Activated T-helper 9 cell treated with anti-CD3 and anti-CD28 coated beads, Interleukin-2, amount 50 U/mL, for 16 hours (primary cell): ENCODE measurements around the gene MLLT10.

Source experiments
- DNase-seq: peaks from one replicate; pipeline ENCODE4 v3.0.0-alpha.2; 2020; ENCODE audit warnings: low read depth

Gene MLLT10

GRCh38 chr10:21533467-21534279 lies at the start of gene MLLT10:
MLLT10 (plus strand) TSS chr10:21534232; CDS start chr10:21534645, 413 bp downstream.
- DNase-seq = peak; percentile 89

DNA sequence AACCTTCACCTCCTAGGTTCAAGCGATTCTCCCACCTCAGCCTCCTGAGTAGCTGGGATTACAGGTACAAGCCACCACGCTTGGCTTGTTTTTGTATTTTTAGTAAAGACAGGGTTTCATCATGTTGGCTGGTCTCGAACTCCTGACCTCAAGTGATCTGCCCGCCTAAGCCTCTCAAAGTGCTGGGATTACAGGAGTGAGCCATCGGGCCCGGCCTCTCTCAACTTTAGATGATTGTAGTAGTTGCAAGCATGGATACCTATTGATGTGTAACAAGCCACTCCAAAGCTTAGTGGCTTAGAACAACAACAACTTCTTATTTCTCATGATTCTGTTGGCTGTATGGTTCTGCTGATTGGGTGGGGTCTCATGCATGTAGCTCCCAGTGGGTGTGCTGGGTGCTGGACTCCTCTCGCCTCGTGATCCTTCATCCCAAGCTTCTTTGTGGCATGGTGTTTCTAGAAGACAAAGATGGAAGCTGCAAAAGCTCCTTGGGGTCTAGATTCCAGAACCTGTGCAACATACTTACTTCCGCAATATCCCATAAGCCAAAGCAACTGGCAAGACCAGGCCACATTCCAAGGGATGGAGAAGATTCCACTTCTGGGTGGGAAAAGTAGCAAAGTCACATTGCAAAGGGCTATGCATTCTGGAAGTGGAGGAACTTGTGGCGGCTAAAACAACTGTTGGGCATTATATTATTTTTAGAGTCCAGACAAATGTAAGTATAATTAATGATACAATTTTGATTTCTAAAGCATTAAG lies 46.4 kb upstream of the MLLT10 start:
- no peak for DNase-seq

DNA sequence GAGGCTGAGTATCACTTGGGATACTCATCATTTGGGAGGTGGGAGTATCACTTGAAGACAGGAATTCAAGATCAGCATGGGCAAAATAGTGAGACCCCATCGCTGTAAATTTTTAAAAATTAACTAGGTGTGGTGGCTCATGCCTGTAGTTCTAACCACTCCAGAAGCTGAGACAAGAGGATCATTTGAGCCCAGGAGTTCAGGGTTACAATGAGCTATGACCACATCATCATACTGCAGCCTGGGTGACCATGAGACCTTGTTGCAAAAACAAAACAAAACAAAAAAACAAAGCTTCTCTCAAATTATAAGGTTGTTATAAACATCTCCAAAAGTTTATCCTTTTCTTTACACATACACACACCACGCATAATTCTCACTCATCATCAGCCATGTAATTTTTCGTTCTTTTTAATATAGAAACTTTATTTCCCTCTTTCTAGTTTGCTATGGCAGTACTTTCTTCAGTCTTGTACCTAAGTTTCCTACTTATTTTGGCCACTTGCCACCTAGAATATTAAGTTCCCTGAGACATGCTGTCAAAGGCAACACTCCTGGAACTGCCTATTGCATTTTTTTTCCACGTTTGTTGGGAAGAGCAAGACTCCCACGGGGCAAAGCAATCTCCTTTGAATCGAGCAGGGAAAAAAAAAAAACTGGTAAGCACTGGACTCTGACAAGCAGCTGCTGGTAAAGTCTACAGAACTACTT lies 45.6 kb upstream of the MLLT10 start:
- no peak for DNase-seq

- no peak for DNase-seq
These were observed 45.0 kb upstream of the MLLT10 start for GRCh38 chr10:21488957-21489446.

GRCh38 chr10:21490028-21490710 lies 43.9 kb upstream of the MLLT10 start:
- DNase-seq = no peak

- no peak for DNase-seq
These were observed 43.3 kb upstream of the MLLT10 start for GRCh38 chr10:21490711-21491105.

DNA sequence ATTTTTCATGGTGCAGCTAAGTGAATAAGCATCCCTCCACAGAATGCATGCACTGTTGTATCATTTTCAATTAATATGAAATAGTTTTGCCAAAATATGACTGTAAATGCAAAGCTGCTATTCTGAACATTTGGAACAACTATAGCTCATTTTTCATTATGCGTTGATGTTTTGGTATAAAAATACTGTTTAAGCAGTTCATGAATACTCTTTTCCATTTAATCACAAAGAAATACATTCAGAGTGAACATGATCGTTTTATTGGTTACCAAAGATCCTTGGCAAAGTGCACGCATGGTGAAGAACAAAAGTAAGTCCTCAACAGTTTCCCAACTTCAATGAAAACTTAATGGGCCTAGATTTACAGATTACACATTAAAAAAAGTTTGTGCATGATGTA lies 41.6 kb upstream of the MLLT10 start:
- DNase-seq = no peak

- DNase-seq = no peak
These were observed 40.2 kb upstream of the MLLT10 start for GRCh38 chr10:21493784-21494183.

- no peak for DNase-seq
These were observed 39.6 kb upstream of the MLLT10 start for GRCh38 chr10:21494191-21495001.

DNA sequence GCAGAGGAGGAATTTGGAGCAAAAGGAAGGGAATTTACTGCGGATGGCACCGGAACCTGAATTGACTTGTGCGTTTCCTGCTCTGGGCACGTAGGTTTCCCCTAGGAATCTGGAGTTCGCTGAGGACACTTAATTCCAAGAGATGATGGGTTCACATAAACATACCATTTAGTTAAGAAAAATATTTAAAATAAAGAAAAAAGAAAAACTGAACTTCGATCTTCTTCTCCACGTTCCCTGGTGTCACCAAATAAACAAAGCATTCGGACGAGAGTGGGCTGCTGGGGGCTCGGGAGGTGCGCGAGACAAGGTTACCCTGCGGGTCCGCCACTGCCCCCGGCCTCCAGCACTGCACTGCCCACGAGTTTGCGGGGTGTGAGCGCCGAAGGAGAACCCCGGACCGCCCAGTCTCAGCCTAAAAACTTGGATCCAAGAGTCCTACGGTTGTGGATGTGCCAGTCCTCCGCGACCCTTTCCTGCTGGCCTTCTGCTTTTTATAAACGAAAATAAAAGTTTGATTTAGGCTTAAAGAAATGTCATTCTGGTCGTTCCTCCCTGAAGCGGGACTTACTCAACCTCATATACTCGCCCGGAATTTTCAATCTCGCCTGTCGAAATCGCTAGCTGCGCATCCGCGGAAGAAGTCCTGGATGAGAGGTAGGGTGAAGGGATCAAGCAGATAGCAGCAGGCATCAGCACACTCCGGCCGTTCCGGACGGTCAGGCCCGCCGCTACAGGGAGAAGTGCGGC lies 38.9 kb upstream of the MLLT10 start:
- DNase-seq = no peak

GRCh38 chr10:21495752-21496342 lies 38.2 kb upstream of the MLLT10 start:
- peak; percentile 79 for DNase-seq

GRCh38 chr10:21496343-21497176 lies 37.5 kb upstream of the MLLT10 start:
- peak; percentile 34 for DNase-seq

DNA sequence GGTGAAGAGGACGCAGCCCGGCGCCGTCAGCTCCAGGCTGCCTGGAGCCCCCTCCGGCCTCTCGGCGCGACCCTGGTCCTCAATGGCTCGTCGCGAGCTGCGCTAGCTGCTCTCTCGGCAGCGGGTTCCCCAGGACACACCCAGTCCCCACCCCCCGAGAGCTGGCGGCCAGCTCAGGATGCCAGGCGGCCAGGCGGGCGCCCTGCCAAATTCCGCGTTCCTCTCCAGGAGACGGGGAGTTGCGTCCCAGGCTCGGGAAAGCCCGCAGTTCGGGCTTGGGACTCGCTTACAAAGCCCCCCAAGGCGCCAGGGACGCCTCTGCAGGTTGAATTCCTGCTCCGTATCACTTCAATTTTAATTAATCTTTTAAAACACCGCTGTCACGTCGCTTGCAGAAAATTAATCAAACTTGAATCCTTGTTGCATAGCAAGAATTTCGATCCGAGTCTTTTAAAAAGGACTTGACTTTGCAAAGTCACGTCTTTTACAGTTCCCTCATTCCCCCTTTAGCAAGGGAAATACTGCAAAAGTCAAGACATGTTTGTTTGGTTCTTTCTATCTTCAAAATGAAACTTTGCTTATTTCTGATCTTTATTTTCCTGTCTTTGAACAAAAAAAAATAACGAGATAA lies 36.7 kb upstream of the MLLT10 start:
- no peak for DNase-seq

DNA sequence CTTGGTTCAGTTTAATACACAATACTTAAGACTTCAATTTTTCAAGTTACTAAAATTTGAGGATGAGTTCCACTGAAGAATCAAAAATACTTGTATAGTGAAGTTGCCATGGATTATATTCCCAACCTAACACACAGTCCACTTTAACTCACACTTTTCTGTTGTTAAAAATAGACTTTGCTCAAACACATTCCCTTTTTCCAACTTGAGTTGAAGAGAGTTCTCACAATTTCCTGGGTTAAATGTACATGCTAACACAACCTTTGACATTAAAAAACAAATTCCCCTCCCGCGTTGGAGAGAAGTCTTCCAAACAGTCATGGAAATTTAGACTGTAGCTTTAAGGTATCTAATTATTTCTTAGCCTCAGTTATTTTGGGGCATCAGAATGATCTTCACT lies 35.7 kb upstream of the MLLT10 start:
- DNase-seq = no peak

GRCh38 chr10:21498986-21499385 lies 35.0 kb upstream of the MLLT10 start:
- no peak for DNase-seq

GRCh38 chr10:21499701-21500577 lies 34.1 kb upstream of the MLLT10 start:
- DNase-seq = no peak

- DNase-seq = no peak
These were observed 33.5 kb upstream of the MLLT10 start for GRCh38 chr10:21500578-21500910.

- no peak for DNase-seq
These were observed 32.9 kb upstream of the MLLT10 start for GRCh38 chr10:21501091-21501490.
